Spinal cord (tissue), 10 donors: Measurements from ENCODE around the gene OR10J1. TPM values are rescaled to one million over a fixed set of nuclear protein-coding genes. Genes with fewer than 3 reads are reported as not detected.

Experiments used
- DNase-seq, 6 donors: peaks; one replicate each; pipeline versions ENCODE4 v3.0.0 to v3.0.0-alpha.2; 2013 to 2015; ENCODE audit warnings: low spot score in 6 of 6, low read depth in 4 of 6
- H3K27ac ChIP-seq: one replicate; pipeline ENCODE4 v1.5.1; 2013; ENCODE audit warnings: low read depth, low read length, control low read depth
- H3K27me3 ChIP-seq: one replicate; pipeline ENCODE4 v1.6.1; 2013; ENCODE audit warnings: low read length; ENCODE audit not compliant: control insufficient read depth, insufficient read depth
- H3K36me3 ChIP-seq: one replicate; pipeline ENCODE4 v1.6.1; 2013; ENCODE audit warnings: low read length; ENCODE audit not compliant: control insufficient read depth, insufficient read depth
- H3K4me1 ChIP-seq: one replicate; pipeline ENCODE4 v1.6.1; 2013; ENCODE audit warnings: low read length; ENCODE audit not compliant: control insufficient read depth, insufficient read depth
- H3K4me3 ChIP-seq: one replicate; pipeline ENCODE4 v1.5.1; 2013; ENCODE audit warnings: low read depth, low read length, control low read depth
- H3K9me3 ChIP-seq: one replicate; pipeline ENCODE4 v1.6.1; 2013; ENCODE audit warnings: low read length; ENCODE audit not compliant: control insufficient read depth, insufficient read depth
- WGBS: methylation state at CpG from one replicate; pipeline ENCODE4 v1.1.5; 2013; ENCODE audit warnings: missing lambda C conversion rate; ENCODE audit not compliant: insufficient coverage; 5-methylcytosine and 5-hydroxymethylcytosine counted together
- long read RNA-seq, 4 donors: transcript quantifications; one replicate each; lab custom pipeline, GENCODE V29; 2026
- polyA plus RNA-seq, 2 donors: library from polyadenylated mRNA; unstranded; fragments of 120-200 nt; gene quantifications; one replicate each; pipeline ENCODE4 v1.2.1, GENCODE V29; 2013; ENCODE audit not compliant: insufficient read length in 2 of 2
- total RNA-seq, 2 donors: library from RNA; depleted of rRNA in 1 of 2; stranded (reverse); fragments of 120-200 nt in 1 of 2; fragments of >200 nt in 1 of 2; gene quantifications; one replicate each; pipeline versions ENCODE4 v1.2.3 to v1.2.4, GENCODE V29; 2013 to 2014
- donor health status: healthy.

The OR10J1 gene, protein sequence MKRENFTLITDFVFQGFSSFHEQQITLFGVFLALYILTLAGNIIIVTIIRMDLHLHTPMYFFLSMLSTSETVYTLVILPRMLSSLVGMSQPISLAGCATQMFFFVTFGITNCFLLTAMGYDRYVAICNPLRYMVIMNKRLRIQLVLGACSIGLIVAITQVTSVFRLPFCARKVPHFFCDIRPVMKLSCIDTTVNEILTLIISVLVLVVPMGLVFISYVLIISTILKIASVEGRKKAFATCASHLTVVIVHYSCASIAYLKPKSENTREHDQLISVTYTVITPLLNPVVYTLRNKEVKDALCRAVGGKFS
- total RNA-seq (not detected), polyA plus RNA-seq (under 1 TPM in 1 of 2 donors, not detected in 1; 0.06 TPM)
- long read RNA-seq, donor 1: 0 reads
- long read RNA-seq, donor 2: 0 reads
- long read RNA-seq, donor 3, partial matches to known transcripts: 0 of 1 reads
- long read RNA-seq, donor 3, other reads (novel, unspliced or antisense): 0 of 1 reads
- long read RNA-seq, donor 4: 0 reads

DNA sequence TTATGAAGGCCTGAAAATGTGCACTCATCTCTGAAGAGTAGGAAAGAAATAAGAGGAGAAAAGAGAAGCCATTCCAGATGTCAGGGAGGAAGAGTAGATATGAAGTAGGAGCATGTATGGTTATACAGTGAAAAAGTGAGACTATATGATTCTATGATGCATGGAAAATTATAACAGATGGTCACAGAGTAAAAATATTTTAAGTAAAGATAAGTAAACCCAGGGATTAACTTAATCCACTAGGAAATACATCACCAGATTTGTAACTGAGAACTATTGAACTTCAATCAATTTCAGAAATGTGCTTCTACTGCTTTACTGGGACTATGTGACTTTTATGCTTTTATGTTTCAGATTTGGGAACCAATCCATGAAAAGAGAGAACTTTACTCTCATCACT lies at the start of gene OR10J1:
Gene OR10J1, plus strand, starts transcription at position 301 of the 400 bp plus-strand sequence. Its CDS starts 70 bp downstream, at position 371.
- Histone ChIP-seq H3K4me3 (no peak within 1 kb of the TSS), H3K36me3 (no peaks in the 10 kb centered on the region), H3K4me1 (no peaks in the 10 kb centered on the region), H3K27me3 (no peaks in the 10 kb centered on the region), H3K27ac (no peak within 1 kb of the TSS), H3K9me3 (no peaks in the 10 kb centered on the region)
- DNase-seq: no peak

DNA sequence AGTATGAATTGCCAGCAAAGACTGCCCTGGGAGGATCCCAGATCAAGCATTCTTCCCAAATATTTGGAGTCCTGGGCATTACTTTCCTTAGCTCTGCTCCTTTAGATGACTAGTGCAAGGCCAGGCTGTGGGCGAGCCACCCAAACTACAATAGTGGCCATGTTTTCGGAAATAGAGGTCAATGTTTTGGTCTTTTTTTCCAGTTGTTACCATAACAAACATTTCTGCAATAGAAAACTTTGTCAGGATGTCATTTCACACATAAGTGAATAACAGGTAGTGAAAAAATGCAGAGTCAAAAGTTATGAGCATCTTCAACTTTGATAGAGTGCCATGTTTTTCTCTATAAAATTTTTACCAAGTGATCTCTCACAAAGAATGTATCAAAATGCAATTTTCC lies 32.7 kb upstream of the OR10J1 start:
- no peak for DNase-seq
- Histone ChIP-seq H3K4me1 (no peaks in the 10 kb centered on the region), H3K36me3 (no peaks in the 10 kb centered on the region), H3K27ac (no peak overlapping the region), H3K27me3 (no peaks in the 10 kb centered on the region), H3K4me3 (no peak overlapping the region), H3K9me3 (peaks cover 2% of the 10 kb centered on the region)
- no CpG with 5 or more reads among the region's 2 CpGs for WGBS

DNA sequence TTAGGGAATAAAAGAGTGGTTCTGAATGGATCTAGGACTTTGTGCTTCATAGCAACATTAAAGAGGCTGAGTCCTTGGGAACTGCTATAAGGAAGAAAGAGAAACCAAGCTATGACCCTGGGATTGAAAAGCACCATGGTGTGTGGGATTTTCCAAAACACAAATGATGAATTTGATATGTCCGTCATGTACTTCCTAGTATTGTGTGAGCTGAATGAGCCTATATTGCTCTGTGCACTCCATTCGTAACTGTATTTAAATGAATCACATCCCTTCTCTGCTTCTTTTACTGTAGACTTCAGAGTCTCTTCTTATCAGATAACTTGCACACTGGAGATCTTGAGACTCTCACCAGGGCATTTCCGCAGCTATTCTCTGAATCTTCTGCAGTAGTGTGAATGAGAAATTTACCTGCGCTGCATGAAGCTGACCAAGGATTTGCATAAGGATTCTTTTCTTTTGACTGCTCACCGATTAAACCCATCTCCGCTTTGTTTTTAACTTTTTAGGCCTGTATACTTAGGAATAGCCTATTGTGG lies 30.6 kb upstream of the OR10J1 start:
- Histone ChIP-seq H3K9me3 (no peaks in the 10 kb centered on the region), H3K4me1 (no peaks in the 10 kb centered on the region), H3K4me3 (no peak overlapping the region), H3K27ac (no peak overlapping the region), H3K27me3 (no peaks in the 10 kb centered on the region), H3K36me3 (no peaks in the 10 kb centered on the region)
- DNase-seq: no peak
- WGBS: no CpG with 5 or more reads among the region's 6 CpGs

DNA sequence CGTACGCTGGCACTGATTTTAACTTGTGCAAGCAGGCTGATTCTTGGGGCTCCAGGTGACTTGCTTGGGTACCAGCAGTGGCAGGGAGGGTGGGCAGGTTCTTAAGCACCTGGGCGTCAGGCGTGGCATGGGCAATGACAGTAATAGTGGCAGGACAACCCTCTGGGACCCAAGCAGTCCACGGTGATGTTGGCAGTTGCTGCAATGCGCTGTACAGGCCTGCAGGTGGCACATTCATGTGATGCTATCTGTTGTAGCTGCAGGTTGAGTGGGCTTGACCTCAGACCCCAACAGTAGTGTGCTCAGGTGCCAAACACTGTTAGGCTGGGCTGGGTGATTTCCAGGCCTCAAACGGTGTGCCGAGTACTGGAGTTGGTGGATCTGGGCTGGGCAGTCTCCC lies 17.7 kb upstream of the OR10J1 start:
- DNase-seq: no peak
- no peaks in the 10 kb centered on the region for H3K36me3 ChIP-seq
- H3K27ac ChIP-seq: no peak overlapping the region
- WGBS: 81% methylated on average over 8 of the region's 8 CpGs
- no peak overlapping the region for H3K4me3 ChIP-seq
- H3K27me3 ChIP-seq: no peaks in the 10 kb centered on the region
- peaks cover 4% of the 10 kb centered on the region for H3K9me3 ChIP-seq
- H3K4me1 ChIP-seq: no peaks in the 10 kb centered on the region

DNA sequence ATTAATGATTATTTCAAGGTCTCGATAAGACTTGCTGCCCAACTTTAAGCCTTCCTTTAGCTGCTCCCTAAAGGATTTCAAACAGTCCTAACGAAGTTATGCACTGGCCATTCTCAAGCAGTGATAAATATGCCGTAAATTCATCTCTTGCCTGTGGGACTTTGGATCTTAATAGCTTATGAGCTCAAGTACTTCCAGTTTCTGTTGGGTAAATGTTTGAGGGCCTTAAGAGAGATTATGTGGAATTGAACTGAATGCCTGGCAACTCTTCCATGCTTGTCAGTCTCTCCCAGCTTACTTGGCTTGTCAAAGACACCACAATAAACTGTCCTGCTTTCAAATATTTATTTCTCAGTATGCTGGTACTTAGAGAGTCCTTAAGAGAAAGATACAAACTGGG lies 11.0 kb upstream of the OR10J1 start:
- H3K4me1 ChIP-seq: no peaks in the 10 kb centered on the region
- H3K36me3 ChIP-seq: no peaks in the 10 kb centered on the region
- no peak overlapping the region for H3K4me3 ChIP-seq
- no peak overlapping the region for H3K27ac ChIP-seq
- no peaks in the 10 kb centered on the region for H3K9me3 ChIP-seq
- DNase-seq: peak in 1 of 6 donors; percentile 8
- 67% methylated on average over 3 of the region's 3 CpGs for WGBS
- H3K27me3 ChIP-seq: no peaks in the 10 kb centered on the region

DNA sequence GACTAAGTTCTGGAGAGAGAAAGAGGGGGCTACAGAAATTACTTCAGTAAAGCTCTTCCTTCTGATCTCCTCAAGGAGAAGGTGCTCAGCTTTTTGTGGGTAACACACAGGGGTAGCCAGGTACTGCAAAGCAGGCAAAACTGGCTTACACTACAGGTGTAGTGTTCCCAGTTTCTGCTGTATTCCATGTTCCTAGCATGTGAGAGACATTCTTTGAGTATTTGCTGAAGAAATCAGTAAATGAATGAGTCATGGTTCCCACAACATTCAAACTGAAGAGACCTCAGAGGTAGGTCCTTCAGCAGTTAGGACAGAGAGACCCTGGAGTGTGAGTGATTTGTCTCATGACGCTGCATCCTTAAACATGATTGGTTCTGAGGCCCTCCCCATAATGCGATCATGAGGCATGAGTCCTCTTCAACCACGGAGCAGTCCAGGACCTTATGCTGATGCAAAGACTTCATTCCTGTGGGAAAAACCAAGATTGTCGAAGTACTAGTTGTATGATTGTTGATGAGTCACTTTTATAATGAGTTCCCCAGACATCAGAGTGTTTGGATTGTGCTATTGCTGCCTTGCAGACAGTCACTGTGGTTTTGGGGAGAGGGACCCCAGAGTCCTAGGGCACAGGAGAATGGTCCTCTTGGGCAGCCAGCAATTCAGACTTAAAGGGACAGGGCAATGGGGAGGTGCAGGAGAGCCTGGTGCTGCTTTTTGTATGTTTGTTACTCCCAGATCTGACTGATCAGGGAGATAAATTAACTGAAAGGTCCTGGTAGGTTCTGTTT lies 10.3 kb upstream of the OR10J1 start:
- Histone ChIP-seq H3K4me3 (no peak overlapping the region), H3K27me3 (no peaks in the 10 kb centered on the region), H3K36me3 (no peaks in the 10 kb centered on the region), H3K9me3 (no peaks in the 10 kb centered on the region), H3K27ac (no peak overlapping the region), H3K4me1 (no peaks in the 10 kb centered on the region)
- 97% methylated on average over 4 of the region's 4 CpGs for WGBS
- no peak for DNase-seq

DNA sequence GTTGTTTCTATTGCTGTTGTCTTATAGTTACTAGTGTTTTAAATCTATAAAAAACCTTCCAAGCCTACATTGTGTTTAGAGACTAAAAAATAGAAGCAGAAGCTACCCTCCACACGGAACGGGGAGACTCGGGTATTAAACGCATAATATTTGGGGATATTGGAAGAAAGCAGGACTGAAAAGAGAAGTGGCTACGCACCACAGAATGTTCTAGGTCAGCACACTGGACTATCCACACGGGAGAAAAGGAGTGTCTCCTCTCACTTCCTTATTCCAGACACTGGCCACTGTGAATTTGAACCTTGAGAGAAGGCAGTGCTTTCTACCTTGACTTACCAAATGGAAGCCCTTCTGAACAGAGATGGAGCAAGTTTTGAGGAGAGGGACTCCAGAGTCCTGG lies 8.5 kb upstream of the OR10J1 start:
- no peaks in the 10 kb centered on the region for H3K4me1 ChIP-seq
- H3K4me3 ChIP-seq: no peak overlapping the region
- no peak overlapping the region for H3K27ac ChIP-seq
- WGBS: 85% methylated on average over 3 of the region's 6 CpGs
- no peaks in the 10 kb centered on the region for H3K36me3 ChIP-seq
- DNase-seq: no peak
- no peaks in the 10 kb centered on the region for H3K27me3 ChIP-seq
- H3K9me3 ChIP-seq: no peaks in the 10 kb centered on the region

DNA sequence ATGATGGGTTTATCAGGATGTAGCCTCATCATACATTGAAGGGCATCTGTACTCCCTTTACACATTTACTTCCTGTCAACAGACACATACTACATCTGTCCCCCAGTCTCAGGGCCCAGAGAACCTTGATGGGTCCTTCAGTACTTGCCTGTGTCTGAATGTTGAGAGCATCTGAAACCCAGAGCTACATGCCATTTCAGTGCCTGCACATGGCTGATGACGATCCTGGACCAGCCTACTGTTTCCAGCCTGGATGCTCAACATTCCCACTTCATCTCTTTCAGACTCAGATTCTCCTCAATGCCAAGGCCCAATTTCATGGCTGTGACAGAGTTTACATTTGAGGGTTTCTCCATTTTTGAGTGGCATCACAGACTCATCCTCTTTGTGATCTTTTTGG lies 7.6 kb upstream of the OR10J1 start, which contains the start of gene OR10J4:
Gene OR10J4, plus strand, starts transcription at position 301 of the 400 bp plus-strand sequence.
- no peaks in the 10 kb centered on the region for H3K36me3 ChIP-seq
- no peak within 1 kb of the TSS for H3K4me3 ChIP-seq
- no peaks in the 10 kb centered on the region for H3K27me3 ChIP-seq
- no peak within 1 kb of the TSS for H3K27ac ChIP-seq
- no peaks in the 10 kb centered on the region for H3K4me1 ChIP-seq
- H3K9me3 ChIP-seq: no peaks in the 10 kb centered on the region
- no CpG with 5 or more reads among the region's 1 CpG for WGBS
- no peak for DNase-seq

DNA sequence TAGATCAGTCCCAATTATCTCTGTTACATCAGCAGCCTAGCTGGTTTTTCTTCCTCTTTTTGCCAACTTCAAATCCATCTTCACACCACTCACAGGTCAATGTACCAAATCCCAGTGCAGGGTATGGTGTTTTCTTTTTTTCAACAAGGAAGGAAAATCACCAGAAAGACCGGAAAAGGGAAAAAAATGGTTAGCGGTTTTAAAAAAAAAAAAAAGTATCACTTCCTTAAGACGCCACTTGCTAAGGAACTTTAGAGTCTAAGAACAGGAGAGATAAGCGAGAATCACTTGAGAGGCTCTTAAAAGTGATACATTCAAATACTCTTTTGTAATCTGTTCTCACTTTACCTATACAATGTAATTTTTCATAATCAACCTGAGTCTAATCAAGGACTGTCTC lies 3.1 kb upstream of the OR10J1 start:
- WGBS: no CpG with 5 or more reads among the region's 4 CpGs
- H3K36me3 ChIP-seq: no peaks in the 10 kb centered on the region
- no peaks in the 10 kb centered on the region for H3K9me3 ChIP-seq
- H3K4me1 ChIP-seq: no peaks in the 10 kb centered on the region
- H3K4me3 ChIP-seq: no peak overlapping the region
- no peak for DNase-seq
- no peaks in the 10 kb centered on the region for H3K27me3 ChIP-seq
- H3K27ac ChIP-seq: no peak overlapping the region
